ENCODE results near the gene CLSTN2. TPM values are rescaled to one million over a fixed set of nuclear protein-coding genes. Genes with fewer than 3 reads are reported as not detected.

Gene CLSTN2
- total and polyA plus RNA-seq, 2 of the 4 experiments (the other 2 are of a cell fraction): under 0.01 to 0.07 TPM

- H3K27me3 ChIP-seq (ENCODE audit: control insufficient read depth, insufficient read depth, low read length): no peaks in the 10 kb centered on the region
- no peak overlapping the region for H4K5ac ChIP-seq (ENCODE audit: low read depth, low read length)
- no peak overlapping the region for H3K9ac ChIP-seq (ENCODE audit: low read depth, low read length)
- no TSS peak for BruUV-seq (replicated peaks)
- H3K4ac ChIP-seq (ENCODE audit: low read depth, low read length): no peak overlapping the region
- CTCF ChIA-PET: no interaction called here
- H3K79me1 ChIP-seq (ENCODE audit: low read depth in 1 of 2, low read length in 2 of 2): no peaks in the 10 kb centered on the region
- no peak overlapping the region for H3K4me2 ChIP-seq (ENCODE audit: low read depth, low read length)
- no peak overlapping the region for H3K4me3 ChIP-seq (ENCODE audit: insufficient read depth, low read depth, low read length)
- no peak overlapping the region for H2BK5ac ChIP-seq (ENCODE audit: low read depth, low read length, poor library complexity, severe bottlenecking)
- H3K4me1 ChIP-seq (ENCODE audit: control insufficient read depth, insufficient read depth, low read length): no peaks in the 10 kb centered on the region
- no peak overlapping the region for H2AFZ ChIP-seq (replicated peaks; ENCODE audit: low read length, poor library complexity)
- WGBS, 2 experiments (ENCODE audit: extremely low coverage in 2 of 2, insufficient read length in 1 of 2): 40% methylated on average over 2 of the region's 5 CpGs; no CpG with 5 or more reads in 1 of the 2 experiments
- intact Hi-C loops (cut with micrococcal nuclease): no loop called here
- no peaks in the 10 kb centered on the region for H3K9me3 ChIP-seq (ENCODE audit: control insufficient read depth, insufficient read depth, low read length)
- TF ChIP-seq FOS (IDR thresholded peaks at IDR 0.05; ENCODE audit: low read depth, low read length) (no peak), RAD21 (IDR thresholded peaks at IDR 0.05; ENCODE audit: low read length) (no peak)
- no peak overlapping the region for H2BK120ac ChIP-seq (ENCODE audit: low read depth, low read length)
- H3K18ac ChIP-seq (ENCODE audit: low read depth, low read length): no peak overlapping the region
- ATAC-seq (ENCODE audit: low read depth): no peak
- H3K9me1 ChIP-seq (ENCODE audit: insufficient read depth, low read length): no peaks in the 10 kb centered on the region
- H2BK20ac ChIP-seq (ENCODE audit: low read depth, low read length): no peak overlapping the region
- no peak overlapping the region for H3K56ac ChIP-seq (ENCODE audit: extremely low read depth, insufficient read depth, low read length)
- no peaks in the 10 kb centered on the region for H3K36me3 ChIP-seq (ENCODE audit: control insufficient read depth, insufficient read depth, low read length)
- no peak overlapping the region for H2AK9ac ChIP-seq (replicated peaks; ENCODE audit: low read depth, low read length, poor library complexity)
- H4K91ac ChIP-seq (ENCODE audit: insufficient read depth, low read depth, low read length): no peak overlapping the region
- H3K23ac ChIP-seq (ENCODE audit: low read depth, low read length): no peak overlapping the region
- no peaks in the 10 kb centered on the region for H4K20me1 ChIP-seq (ENCODE audit: insufficient read depth, low read length)
- dilution Hi-C loops (cut with HindIII; ENCODE audit: low sequenced_read_pairs, unreplicated experiment): no loop called here
- no peak for DNase-seq
- no peak overlapping the region for H3K27ac ChIP-seq (ENCODE audit: insufficient read depth, low read length)
- H3K14ac ChIP-seq (replicated peaks; ENCODE audit: low read depth, low read length): no peak overlapping the region
- H4K8ac ChIP-seq (ENCODE audit: low read depth in 2 of 2, low read length in 2 of 2): no peak overlapping the region
- H2AK5ac ChIP-seq (ENCODE audit: low read depth, low read length): no peak overlapping the region
- POLR2A ChIA-PET (ENCODE audit: unreplicated experiment): no interaction called here
- in situ Hi-C loops (cut with MboI; ENCODE audit: low sequenced_read_pairs): no loop called here
- H2BK15ac ChIP-seq (ENCODE audit: low read depth, low read length): no peak overlapping the region
Observed at GRCh38 chr3:140011611-140012277, 76.8 kb downstream of the CLSTN2 start.

Measured in IMR-90 (cell line).